ENCODE results near the gene ABCC12. TPM values are rescaled to one million over a fixed set of nuclear protein-coding genes. Genes with fewer than 3 reads are reported as not detected.

Gene ABCC12
- total RNA-seq: not detected in 2 replicates

GRCh38 chr16:48155926-48156789 is at the start of gene ABCC12:
ABCC12 (minus strand) TSS chr16:48155993; CDS start chr16:48146424, 9,569 bp downstream.

Other genes starting within 250 kb of the ABCC12 start
- 30.2 and 35.7 TPM in 2 replicates for gene LONP2, start 88.3 kb upstream of the ABCC12 start, total RNA-seq
- gene ABCC11, start 91.5 kb upstream of the ABCC12 start, total RNA-seq: 0.04 and 0.08 TPM in 2 replicates
- gene SIAH1, start 229.4 kb upstream of the ABCC12 start, total RNA-seq: 13.4 and 18.4 TPM in 2 replicates